SH-SY5Y (cell line): Measurements from ENCODE around the gene SSBP2.

Source experiments
- GATA2 ChIP-seq: IDR thresholded peaks from 2 replicates; pipeline ENCODE4 v1.6.1; 2011; ENCODE audit warnings: mild to moderate bottlenecking, low read depth, low read length
- GATA3 ChIP-seq: IDR thresholded peaks from 2 replicates; pipeline ENCODE4 v1.6.1; 2011; ENCODE audit warnings: low read depth, mild to moderate bottlenecking, low read length, moderate library complexity

- TF ChIP-seq GATA3 = no peak
- no peak for TF ChIP-seq GATA2
These were observed 234.8 kb downstream of the SSBP2 start for GRCh38 chr5:81516091-81516490.
